ENCODE data around the gene CADM3. TPM values are rescaled to one million over a fixed set of nuclear protein-coding genes. Genes with fewer than 3 reads are reported as not detected.

CADM3 gene
- total RNA-seq, 1 donor from 2014 or later, result not detected

- Mint-ChIP-seq H3K27me3 (no peaks in the 10 kb centered on the region), H3K9me3 (no peaks in the 10 kb centered on the region), H3K36me3 (ENCODE audit: low read depth) (no peaks in the 10 kb centered on the region), H3K27ac (no peak overlapping the region), H3K4me1 (no peaks in the 10 kb centered on the region), H3K4me3 (no peak overlapping the region)
- intact Hi-C loops (cut with micrococcal nuclease), result no loop called here
- peak; percentile 49 for DNase-seq
Observed at GRCh38 chr1:159229260-159229885, 58.0 kb downstream of the CADM3 start.

GRCh38 chr1:159229896-159230295 is 58.5 kb downstream of the CADM3 start:
- no peak for DNase-seq
- intact Hi-C loops (cut with micrococcal nuclease), result no loop called here
- Mint-ChIP-seq H3K4me1 (no peaks in the 10 kb centered on the region), H3K27ac (no peak overlapping the region), H3K9me3 (no peaks in the 10 kb centered on the region), H3K36me3 (ENCODE audit: low read depth) (no peaks in the 10 kb centered on the region), H3K27me3 (peaks cover 1% of the 10 kb centered on the region), H3K4me3 (no peak overlapping the region)

DNA sequence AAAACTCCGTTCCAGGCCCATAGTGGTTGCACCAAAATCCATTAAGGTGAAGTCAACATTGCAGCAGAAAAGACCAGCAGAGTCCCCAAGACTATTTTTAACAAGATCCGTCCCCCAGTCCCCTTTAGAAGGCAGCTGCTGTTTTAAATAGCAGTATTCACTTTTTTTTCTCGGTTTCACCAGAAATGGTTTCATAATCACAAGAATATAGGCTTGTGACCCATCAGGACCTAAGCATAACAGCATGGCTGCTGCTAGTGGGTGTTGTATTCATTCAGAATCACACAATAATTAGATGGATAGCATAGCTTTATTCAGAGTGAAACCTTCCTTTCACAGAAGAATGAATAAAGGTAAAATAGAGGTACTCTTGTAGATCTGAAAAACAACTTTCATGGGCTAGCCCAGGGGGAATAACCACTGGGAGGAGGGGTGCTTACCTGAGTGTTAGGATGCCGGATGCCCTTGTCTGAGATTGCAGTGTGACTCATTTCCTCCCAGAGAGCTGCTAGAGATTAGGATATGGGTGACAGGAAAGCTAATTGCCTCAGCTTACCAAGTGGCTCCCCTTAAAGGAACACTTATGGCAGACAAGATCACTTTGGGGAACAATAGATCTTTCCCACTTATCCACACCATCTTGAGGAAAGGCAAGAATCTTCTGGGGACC is 68.3 kb downstream of the CADM3 start:
- Mint-ChIP-seq H3K4me3 (no peak overlapping the region), H3K27me3 (peaks cover 4% of the 10 kb centered on the region), H3K9me3 (no peaks in the 10 kb centered on the region), H3K4me1 (no peaks in the 10 kb centered on the region), H3K36me3 (ENCODE audit: low read depth) (no peaks in the 10 kb centered on the region), H3K27ac (no peak overlapping the region)
- no peak for DNase-seq
- intact Hi-C loops (cut with micrococcal nuclease), result no loop called here

DNA sequence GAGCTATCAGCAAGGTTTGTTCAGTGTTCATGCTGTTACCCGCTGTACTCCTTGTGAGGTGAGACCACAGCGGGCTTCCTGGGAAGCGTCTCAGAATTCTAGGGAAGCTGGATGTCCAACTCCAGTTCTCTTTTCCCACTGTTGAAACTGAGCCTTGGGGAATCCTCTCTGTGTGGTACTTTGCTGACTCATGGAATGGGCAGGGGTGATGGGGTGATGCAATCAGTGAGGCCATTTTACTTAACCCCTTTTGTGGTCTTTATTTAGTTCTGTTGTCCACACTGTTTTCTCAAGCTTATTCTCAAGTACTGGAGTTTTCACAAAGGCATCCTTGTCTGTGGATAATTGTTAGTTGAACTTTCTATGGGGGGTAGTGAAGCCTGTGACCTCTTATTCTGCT is 75.9 kb downstream of the CADM3 start:
- no peak for DNase-seq
- H3K27me3 Mint-ChIP-seq, result peaks cover 3% of the 10 kb centered on the region
- H3K36me3 Mint-ChIP-seq (ENCODE audit: low read depth), result no peaks in the 10 kb centered on the region
- no peak overlapping the region for H3K4me3 Mint-ChIP-seq
- intact Hi-C loops (cut with micrococcal nuclease), result no loop called here
- H3K9me3 Mint-ChIP-seq, result no peaks in the 10 kb centered on the region
- no peaks in the 10 kb centered on the region for H3K4me1 Mint-ChIP-seq
- no peak overlapping the region for H3K27ac Mint-ChIP-seq

- no peaks in the 10 kb centered on the region for H3K36me3 Mint-ChIP-seq (ENCODE audit: low read depth)
Observed at GRCh38 chr1:159248311-159248710, 76.9 kb downstream of the CADM3 start.

GRCh38 chr1:159250638-159251216 is 79.3 kb downstream of the CADM3 start:
- Mint-ChIP-seq H3K27me3 (no peaks in the 10 kb centered on the region), H3K4me1 (no peaks in the 10 kb centered on the region), H3K27ac (no peak overlapping the region), H3K4me3 (no peak overlapping the region), H3K9me3 (no peaks in the 10 kb centered on the region), H3K36me3 (ENCODE audit: low read depth) (no peaks in the 10 kb centered on the region)
- intact Hi-C loops (cut with micrococcal nuclease), result no loop called here
- DNase-seq, result no peak

More at GRCh38 chr1:159248311-159248710, 76.9 kb downstream of the CADM3 start:
- H3K4me1 Mint-ChIP-seq, result no peaks in the 10 kb centered on the region
- H3K4me3 Mint-ChIP-seq, result no peak overlapping the region
- H3K9me3 Mint-ChIP-seq, result no peaks in the 10 kb centered on the region
- no peak overlapping the region for H3K27ac Mint-ChIP-seq
- H3K27me3 Mint-ChIP-seq, result peaks cover 3% of the 10 kb centered on the region
- DNase-seq, result no peak
- intact Hi-C loops (cut with micrococcal nuclease), result no loop called here

Other genes with a start within 250 kb of the CADM3 start
- 10.4 and 11.3 TPM in 2 replicates for gene PYHIN1, start 240.1 kb upstream of the CADM3 start, total RNA-seq
- gene IFI16, start 161.7 kb upstream of the CADM3 start, total RNA-seq, result 217 and 223 TPM in 2 replicates
- 75.9 and 80.1 TPM in 2 replicates for gene AIM2, start 94.8 kb upstream of the CADM3 start, total RNA-seq
- gene ACKR1, start 33.3 kb downstream of the CADM3 start, total RNA-seq, result not detected in 2 replicates
- gene FCER1A, start 130.7 kb downstream of the CADM3 start, total RNA-seq, result not detected in 2 replicates

All from activated CD4-positive, alpha-beta T cell treated with anti-CD3 and anti-CD28 coated beads, Interleukin-2, amount 10 ng/mL, durations not matched to agents 24 days and 14 days (primary cell).